ENCODE results near the gene ING3.

- no peak for TF ChIP-seq EZH2 (IDR thresholded peaks at IDR 0.05; ENCODE audit: borderline replicate concordance, low read depth, low read length, poor library complexity, severe bottlenecking)
- no peak for TF ChIP-seq CTCF (conservative IDR thresholded peaks at IDR 0.05; ENCODE audit: low read depth, low read length)
Measured at GRCh38 chr7:120949998-120950538, 509 bp upstream of the ING3 start.
